ENCODE measurements around the gene CCDC85A. TPM values are rescaled to one million over a fixed set of nuclear protein-coding genes. Genes with fewer than 3 reads are reported as not detected.

CCDC85A gene
- total RNA-seq, 1 donor from 2014 or later: 0.17 TPM

DNA sequence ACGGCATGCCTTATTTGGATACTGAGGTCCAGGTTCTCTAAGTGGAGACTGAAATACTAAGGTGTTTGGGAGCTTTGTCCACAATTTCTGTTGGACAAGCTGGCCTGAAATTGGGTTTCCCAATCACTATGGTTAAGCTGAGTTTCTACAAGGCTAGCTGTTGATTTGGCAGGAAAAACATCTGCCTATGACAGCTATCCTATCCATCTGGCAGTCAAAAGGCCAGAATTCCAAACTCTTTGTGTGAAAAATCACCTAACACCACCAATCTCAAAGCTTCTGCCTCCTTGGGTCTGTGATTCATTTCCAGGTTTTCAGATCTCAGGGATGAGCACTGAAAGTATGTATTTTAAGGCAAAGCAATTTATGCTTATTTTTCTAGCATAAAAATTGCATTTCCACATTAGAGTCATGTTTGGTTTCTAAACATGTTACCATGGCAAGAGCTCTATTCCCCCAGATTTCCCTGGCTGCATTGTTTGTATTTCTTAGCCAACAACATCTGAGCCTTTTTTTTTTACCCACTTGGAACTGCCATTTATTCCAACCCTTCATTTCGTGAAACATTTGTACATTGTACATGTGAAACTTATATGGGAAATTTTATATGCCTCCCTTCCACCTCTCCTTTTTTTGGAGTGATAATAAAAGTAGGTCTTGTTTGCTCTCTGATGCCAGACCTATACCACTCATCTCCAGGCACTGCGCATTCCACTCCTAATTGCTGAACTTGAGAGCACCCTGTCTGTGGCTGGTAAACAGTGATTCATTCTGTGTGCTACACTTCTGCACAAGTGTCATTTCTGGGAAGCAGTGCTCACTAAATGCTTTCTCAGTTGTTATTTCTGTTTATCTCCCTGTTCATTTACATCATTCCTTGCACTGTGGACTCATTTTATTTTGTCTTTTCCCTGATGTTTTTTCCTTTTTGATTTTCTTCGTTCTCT lies 15.9 kb upstream of the CCDC85A start:
- TF ChIP-seq, protein P1, sequence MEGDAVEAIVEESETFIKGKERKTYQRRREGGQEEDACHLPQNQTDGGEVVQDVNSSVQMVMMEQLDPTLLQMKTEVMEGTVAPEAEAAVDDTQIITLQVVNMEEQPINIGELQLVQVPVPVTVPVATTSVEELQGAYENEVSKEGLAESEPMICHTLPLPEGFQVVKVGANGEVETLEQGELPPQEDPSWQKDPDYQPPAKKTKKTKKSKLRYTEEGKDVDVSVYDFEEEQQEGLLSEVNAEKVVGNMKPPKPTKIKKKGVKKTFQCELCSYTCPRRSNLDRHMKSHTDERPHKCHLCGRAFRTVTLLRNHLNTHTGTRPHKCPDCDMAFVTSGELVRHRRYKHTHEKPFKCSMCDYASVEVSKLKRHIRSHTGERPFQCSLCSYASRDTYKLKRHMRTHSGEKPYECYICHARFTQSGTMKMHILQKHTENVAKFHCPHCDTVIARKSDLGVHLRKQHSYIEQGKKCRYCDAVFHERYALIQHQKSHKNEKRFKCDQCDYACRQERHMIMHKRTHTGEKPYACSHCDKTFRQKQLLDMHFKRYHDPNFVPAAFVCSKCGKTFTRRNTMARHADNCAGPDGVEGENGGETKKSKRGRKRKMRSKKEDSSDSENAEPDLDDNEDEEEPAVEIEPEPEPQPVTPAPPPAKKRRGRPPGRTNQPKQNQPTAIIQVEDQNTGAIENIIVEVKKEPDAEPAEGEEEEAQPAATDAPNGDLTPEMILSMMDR (conservative IDR thresholded peaks at IDR 0.05; ENCODE audit: low read depth, low read length): no peak

GRCh38 chr2:56169521-56169920 lies 14.3 kb upstream of the CCDC85A start:
- DNase-seq (ENCODE audit: low read depth): no peak
- TF ChIP-seq, protein P1 (conservative IDR thresholded peaks at IDR 0.05; ENCODE audit: low read depth, low read length): no peak

More for the DNA sequence above, 15.9 kb upstream of the CCDC85A start:
- DNase-seq (ENCODE audit: low read depth): no peak
- no peak overlapping the region for H3K4me3 ChIP-seq (ENCODE audit: low read depth, low read length)

GRCh38 chr2:56170504-56170903 lies 13.3 kb upstream of the CCDC85A start:
- no peak overlapping the region for H3K4me3 ChIP-seq (ENCODE audit: low read depth, low read length)
- DNase-seq (ENCODE audit: low read depth): no peak
- TF ChIP-seq, protein P1 (conservative IDR thresholded peaks at IDR 0.05; ENCODE audit: low read depth, low read length): no peak

More at GRCh38 chr2:56169521-56169920, 14.3 kb upstream of the CCDC85A start:
- H3K4me3 ChIP-seq (ENCODE audit: low read depth, low read length): no peak overlapping the region

GRCh38 chr2:56170988-56171387 lies 12.8 kb upstream of the CCDC85A start:
- no peak for DNase-seq (ENCODE audit: low read depth)
- TF ChIP-seq, protein P1 (conservative IDR thresholded peaks at IDR 0.05; ENCODE audit: low read depth, low read length): no peak

GRCh38 chr2:56175779-56176178 lies 8.0 kb upstream of the CCDC85A start:
- DNase-seq (ENCODE audit: low read depth): no peak
- H3K4me3 ChIP-seq (ENCODE audit: low read depth, low read length): no peak overlapping the region
- TF ChIP-seq, protein P1 (conservative IDR thresholded peaks at IDR 0.05; ENCODE audit: low read depth, low read length): no peak

More at GRCh38 chr2:56170988-56171387, 12.8 kb upstream of the CCDC85A start:
- no peak overlapping the region for H3K4me3 ChIP-seq (ENCODE audit: low read depth, low read length)

DNA sequence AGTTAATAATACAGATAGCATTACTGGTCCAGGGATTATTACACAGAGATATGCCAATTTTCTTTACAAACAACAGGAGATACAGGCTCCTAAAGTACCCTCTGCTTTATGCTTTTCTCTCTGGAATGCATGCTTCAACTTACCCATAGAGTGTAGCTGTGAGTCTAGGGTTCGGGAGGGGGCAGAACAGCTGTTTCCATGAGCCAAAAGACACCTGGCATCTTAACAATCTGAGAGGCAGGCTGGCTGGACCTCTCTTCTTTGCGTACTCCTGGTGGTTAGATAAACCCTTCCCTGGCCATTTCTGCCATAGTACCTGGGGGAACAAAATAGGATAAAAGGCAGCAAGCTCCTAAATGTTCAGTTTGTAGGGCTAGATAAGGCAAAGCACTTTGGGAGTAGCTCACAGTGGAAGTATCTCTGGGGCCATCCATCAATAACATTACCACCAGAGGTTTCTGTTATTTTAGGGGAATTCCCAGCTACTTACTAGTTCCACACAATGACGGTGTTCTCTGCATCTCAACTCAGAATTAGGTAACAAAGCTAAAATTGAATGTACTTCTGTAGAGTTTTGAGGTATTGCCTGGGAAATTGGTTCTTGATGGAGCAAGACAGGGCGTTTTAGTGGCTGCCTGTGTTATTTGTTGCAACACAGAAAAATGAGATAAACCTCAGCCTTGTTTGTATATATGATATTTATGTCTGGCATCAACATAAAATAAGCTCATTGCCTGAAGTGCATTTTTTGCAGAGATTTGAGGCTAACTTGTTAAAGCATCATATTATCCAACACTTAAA lies 6.2 kb upstream of the CCDC85A start:
- no peak overlapping the region for H3K4me3 ChIP-seq (ENCODE audit: low read depth, low read length)
- TF ChIP-seq, protein P1 (conservative IDR thresholded peaks at IDR 0.05; ENCODE audit: low read depth, low read length): no peak

More for the DNA sequence above, 6.2 kb upstream of the CCDC85A start:
- DNase-seq (ENCODE audit: low read depth): no peak
